Esophagus muscularis mucosa (tissue), 4 donors: ENCODE measurements around the gene BSND. TPM values are rescaled to one million over a fixed set of nuclear protein-coding genes. Genes with fewer than 3 reads are reported as not detected.
"Not testable (repeated sequence)": the region's sequence is repeated elsewhere in the genome, so short reads cannot be mapped to it uniquely, and the experiment has no call there.

Experiments
- DNase-seq: peaks from one replicate; pipeline ENCODE4 v3.0.0-alpha.2; 2017; ENCODE audit errors: extremely low spot score
- H3K27ac ChIP-seq, 4 donors: fragments of 200-600 bp; sonication (generic); replicated peaks in 1 of 4; 1 replicate in 3 of 4; 2 replicates in 1 of 4; pipeline ENCODE4 v1.5.1; 2016 to 2019; ENCODE audit warnings: mild to moderate bottlenecking in 1 of 4
- H3K27me3 ChIP-seq, 4 donors: fragments of 200-600 bp; sonication (generic); one replicate each; pipeline versions ENCODE4 v1.5.1 to v1.6.0; 2016 to 2019
- H3K36me3 ChIP-seq, 4 donors: fragments of 200-600 bp; sonication (generic); one replicate each; pipeline ENCODE4 v1.5.1; 2016 to 2019
- H3K4me1 ChIP-seq, 4 donors: fragments of 200-600 bp; sonication (generic); one replicate each; pipeline ENCODE4 v1.5.1; 2016 to 2019
- H3K4me3 ChIP-seq, 4 donors: fragments of 200-600 bp; sonication (generic); 1 replicate in 2 of 4; 2 replicates in 2 of 4; pipeline ENCODE4 v1.5.1; 2016 to 2019; ENCODE audit warnings: mild to moderate bottlenecking in 4 of 4, moderate library complexity in 1 of 4
- H3K9me3 ChIP-seq, 4 donors: fragments of 200-600 bp; sonication (generic); 1 replicate in 3 of 4; 2 replicates in 1 of 4; pipeline ENCODE4 v1.5.1; 2016 to 2019
- EP300 ChIP-seq: sonication (generic); formaldehyde crosslinking; IDR thresholded peaks from one replicate; pipeline ENCODE4 v1.6.1; 2017; ENCODE audit warnings: antibody characterized with exemption
- POLR2A ChIP-seq: fragments of 450-650 bp; IDR thresholded peaks from one replicate; pipeline ENCODE4 v1.6.1; 2017; ENCODE audit warnings: antibody characterized with exemption, moderate library complexity, mild to moderate bottlenecking, low read depth
- POLR2AphosphoS5 ChIP-seq, 2 donors: sonication (generic); formaldehyde crosslinking; IDR thresholded peaks; one replicate each; pipeline ENCODE4 v1.6.1; 2017; ENCODE audit warnings: antibody characterized with exemption in 2 of 2
- WGBS: methylation state at CpG from one replicate; pipeline ENCODE4 v1.1.5; 2018; 5-methylcytosine and 5-hydroxymethylcytosine counted together
- intact Hi-C: fragments of 100-400 bp; cut with DNase I; formaldehyde crosslinking; loops from one replicate; pipeline ENCODE4 v1.15.1; 2023
- total RNA-seq, 4 donors: library from RNA; depleted of rRNA; stranded (reverse); fragments of >200 nt; gene quantifications; one replicate each; pipeline versions ENCODE4 v1.1.0 to v1.2.1, GENCODE V29; 2016
- TF ChIP-seq, protein P1 (sequence below), 3 experiments: fragments of 200-600 bp in 2 of 3; fragments of 450-650 bp in 1 of 3; sonication (generic) in 2 of 3; IDR thresholded peaks; one replicate each; pipeline ENCODE4 v1.5.1; 2017 to 2019; ENCODE audit warnings: antibody characterized with exemption in 3 of 3, mild to moderate bottlenecking in 2 of 3, moderate library complexity in 1 of 3

Gene BSND
- total RNA-seq, 4 donors from 2014 or later = not detected

GRCh38 chr1:55015731-55016620 lies 17.2 kb downstream of the BSND start:
- TF ChIP-seq, protein P1, sequence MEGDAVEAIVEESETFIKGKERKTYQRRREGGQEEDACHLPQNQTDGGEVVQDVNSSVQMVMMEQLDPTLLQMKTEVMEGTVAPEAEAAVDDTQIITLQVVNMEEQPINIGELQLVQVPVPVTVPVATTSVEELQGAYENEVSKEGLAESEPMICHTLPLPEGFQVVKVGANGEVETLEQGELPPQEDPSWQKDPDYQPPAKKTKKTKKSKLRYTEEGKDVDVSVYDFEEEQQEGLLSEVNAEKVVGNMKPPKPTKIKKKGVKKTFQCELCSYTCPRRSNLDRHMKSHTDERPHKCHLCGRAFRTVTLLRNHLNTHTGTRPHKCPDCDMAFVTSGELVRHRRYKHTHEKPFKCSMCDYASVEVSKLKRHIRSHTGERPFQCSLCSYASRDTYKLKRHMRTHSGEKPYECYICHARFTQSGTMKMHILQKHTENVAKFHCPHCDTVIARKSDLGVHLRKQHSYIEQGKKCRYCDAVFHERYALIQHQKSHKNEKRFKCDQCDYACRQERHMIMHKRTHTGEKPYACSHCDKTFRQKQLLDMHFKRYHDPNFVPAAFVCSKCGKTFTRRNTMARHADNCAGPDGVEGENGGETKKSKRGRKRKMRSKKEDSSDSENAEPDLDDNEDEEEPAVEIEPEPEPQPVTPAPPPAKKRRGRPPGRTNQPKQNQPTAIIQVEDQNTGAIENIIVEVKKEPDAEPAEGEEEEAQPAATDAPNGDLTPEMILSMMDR (IDR thresholded peaks at IDR 0.05) = no peak
- no peak for TF ChIP-seq EP300
- TF ChIP-seq POLR2A = no peak
- TF ChIP-seq POLR2AphosphoS5 (IDR thresholded peaks at IDR 0.05) = no peak
- no peak overlapping the region for H3K4me3 ChIP-seq
- H3K27me3 ChIP-seq = peaks cover 0 to 52% (median 0%) of the 10 kb centered on the region in 4 donors
- intact Hi-C loops = no loop called here
- no peaks in the 10 kb centered on the region for H3K36me3 ChIP-seq
- H3K9me3 ChIP-seq = no peaks in the 10 kb centered on the region
- no peak overlapping the region for H3K27ac ChIP-seq
- DNase-seq = no peak
- no peaks in the 10 kb centered on the region for H3K4me1 ChIP-seq
- 70% methylated on average over 12 of the region's 12 CpGs for WGBS

GRCh38 chr1:55018395-55018794 lies 19.7 kb downstream of the BSND start:
- WGBS = 91% methylated on average over 8 of the region's 9 CpGs
- TF ChIP-seq EP300 (no peak), POLR2A (no peak), POLR2AphosphoS5 (IDR thresholded peaks at IDR 0.05) (no peak)
- TF ChIP-seq, protein P1 (IDR thresholded peaks at IDR 0.05) = no peak
- H3K9me3 ChIP-seq = no peaks in the 10 kb centered on the region
- H3K4me1 ChIP-seq = peaks cover 0 to 5% (median 0%) of the 10 kb centered on the region in 4 donors
- DNase-seq = no peak
- H3K4me3 ChIP-seq = no peak overlapping the region
- H3K27ac ChIP-seq = no peak overlapping the region
- intact Hi-C loops = no loop called here
- H3K36me3 ChIP-seq = no peaks in the 10 kb centered on the region
- peaks cover 0 to 51% (median 0%) of the 10 kb centered on the region in 4 donors for H3K27me3 ChIP-seq

DNA sequence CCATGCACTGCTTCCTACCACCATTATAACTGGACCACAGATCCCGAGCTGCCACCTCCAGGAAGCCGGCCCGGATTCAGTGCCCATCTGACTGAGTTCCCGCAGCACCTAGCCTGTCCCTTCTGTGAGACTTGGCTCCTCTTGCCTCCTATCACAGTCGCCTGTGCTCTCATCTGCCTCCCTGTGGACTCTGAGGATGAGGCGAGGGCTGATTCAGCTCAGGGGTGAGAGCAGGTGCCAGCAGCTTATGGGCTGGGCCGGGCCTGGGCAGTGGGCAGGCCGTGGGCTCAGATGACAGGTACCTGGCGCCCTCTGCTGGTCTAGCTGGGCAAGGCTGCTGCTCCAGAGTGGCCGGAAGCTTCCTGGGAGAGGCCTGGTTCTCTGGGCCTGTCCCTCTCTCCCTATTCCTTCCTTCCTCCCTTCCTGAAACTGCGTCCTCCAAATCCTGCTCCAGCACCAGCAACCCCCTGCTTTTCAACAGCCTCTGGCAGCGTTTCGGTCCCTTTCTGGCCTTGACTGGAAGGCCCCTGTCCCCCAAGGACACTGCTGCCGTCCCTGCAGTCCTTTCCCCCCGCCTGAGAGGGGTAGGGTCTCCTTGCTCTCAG lies 23.3 kb downstream of the BSND start:
- Histone ChIP-seq H3K27ac (no peak overlapping the region), H3K36me3 (no peaks in the 10 kb centered on the region), H3K4me3 (no peak overlapping the region), H3K9me3 (no peaks in the 10 kb centered on the region), H3K27me3 (peaks cover 0 to 23% (median 0%) of the 10 kb centered on the region in 4 donors), H3K4me1 (peaks cover 0 to 5% (median 0%) of the 10 kb centered on the region in 4 donors)
- no peak for TF ChIP-seq POLR2AphosphoS5 (IDR thresholded peaks at IDR 0.05)
- TF ChIP-seq, protein P1 (IDR thresholded peaks at IDR 0.05) = peak; percentile 65 to 85 (median 73)
- TF ChIP-seq EP300 = no peak
- DNase-seq = no peak
- intact Hi-C loops = no loop called here
- WGBS = 65% methylated on average over 10 of the region's 15 CpGs

- peaks cover 0 to 13% (median 0%) of the 10 kb centered on the region in 4 donors for H3K27me3 ChIP-seq
- H3K27ac ChIP-seq, H3K4me1 ChIP-seq, DNase-seq, H3K4me3 ChIP-seq, H3K9me3 ChIP-seq, intact Hi-C loops, H3K36me3 ChIP-seq: not testable (repeated sequence)
- WGBS = 87% methylated on average over 10 of the region's 10 CpGs
These were observed 25.4 kb downstream of the BSND start for GRCh38 chr1:55024163-55024562.

DNA sequence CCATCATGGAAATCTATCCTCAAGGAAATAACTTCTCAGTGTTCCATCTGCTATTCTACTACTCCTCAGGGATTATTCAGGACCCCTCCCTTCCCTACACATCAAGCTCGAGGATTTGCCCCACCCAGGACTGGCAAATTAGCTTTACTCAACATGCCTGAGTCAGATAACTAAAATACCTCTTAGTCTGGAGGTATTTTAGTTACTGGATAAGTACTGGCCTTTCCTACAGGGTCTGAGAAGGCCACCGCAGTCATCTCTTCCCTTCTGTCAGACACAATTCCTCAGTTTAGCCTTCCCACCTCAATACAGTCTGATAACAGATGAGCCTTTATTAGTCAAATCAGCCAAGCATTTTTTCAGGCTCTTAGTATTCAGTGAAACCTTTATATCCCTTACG lies 27.9 kb downstream of the BSND start:
- intact Hi-C loops, H3K36me3 ChIP-seq, H3K27ac ChIP-seq, DNase-seq, H3K4me3 ChIP-seq, H3K4me1 ChIP-seq, H3K9me3 ChIP-seq: not testable (repeated sequence)
- H3K27me3 ChIP-seq = peaks cover 0 to 12% (median 0%) of the 10 kb centered on the region in 4 donors
- WGBS = 77% methylated on average over 3 of the region's 3 CpGs

- intact Hi-C loops, DNase-seq, H3K27ac ChIP-seq, H3K36me3 ChIP-seq, H3K4me3 ChIP-seq, H3K9me3 ChIP-seq: not testable (repeated sequence)
- Histone ChIP-seq H3K4me1 (peaks cover 0 to 13% (median 7%) of the 10 kb centered on the region in 4 donors), H3K27me3 (peaks cover 0 to 13% (median 6%) of the 10 kb centered on the region in 4 donors)
- WGBS = 92% methylated on average over 5 of the region's 5 CpGs
These were observed 32.4 kb downstream of the BSND start for GRCh38 chr1:55031098-55031497.
